LNCaP clone FGC (cell line): ENCODE measurements around the gene ZNF19.
A peak's percentile ranks its signal among the peaks of the same experiment; 100 is the strongest.

Source experiments
- DNase-seq: peaks from one replicate; pipeline ENCODE4 v3.0.0-alpha.2; 2011; ENCODE audit warnings: low read depth
- H3K4me3 ChIP-seq: 2 replicates; pipeline ENCODE4 v1.5.1; 2011; ENCODE audit warnings: mild to moderate bottlenecking, low read depth, low read length, control low read depth
- TF ChIP-seq, protein P1 (sequence below): IDR thresholded peaks from 2 replicates; pipeline ENCODE4 v1.5.1; 2012; ENCODE audit warnings: mild to moderate bottlenecking; ENCODE audit not compliant: control insufficient read depth, insufficient read depth; ENCODE audit errors: extremely low read depth

Gene ZNF19

DNA sequence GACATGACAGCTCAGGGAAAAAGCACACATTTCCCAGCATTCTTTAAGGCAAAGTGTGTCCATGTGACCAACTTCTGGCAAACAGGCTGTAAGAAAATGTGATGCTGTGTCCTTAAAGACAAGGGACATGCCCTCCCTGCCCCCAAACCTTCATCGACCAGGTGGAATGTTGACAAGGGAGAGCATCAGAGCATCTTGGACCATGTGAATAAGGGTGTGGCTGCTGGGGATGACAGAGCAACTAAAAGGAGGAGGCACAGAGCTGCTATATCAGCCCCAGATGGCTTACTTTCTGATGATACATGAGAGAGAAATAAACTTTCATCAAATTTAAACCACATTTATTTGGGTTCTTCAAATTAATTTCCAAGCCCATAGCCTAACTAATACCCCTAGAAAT lies 24.9 kb downstream of the ZNF19 start:
- H3K4me3 ChIP-seq: no peak overlapping the region
- no peak for DNase-seq
- TF ChIP-seq, protein P1, sequence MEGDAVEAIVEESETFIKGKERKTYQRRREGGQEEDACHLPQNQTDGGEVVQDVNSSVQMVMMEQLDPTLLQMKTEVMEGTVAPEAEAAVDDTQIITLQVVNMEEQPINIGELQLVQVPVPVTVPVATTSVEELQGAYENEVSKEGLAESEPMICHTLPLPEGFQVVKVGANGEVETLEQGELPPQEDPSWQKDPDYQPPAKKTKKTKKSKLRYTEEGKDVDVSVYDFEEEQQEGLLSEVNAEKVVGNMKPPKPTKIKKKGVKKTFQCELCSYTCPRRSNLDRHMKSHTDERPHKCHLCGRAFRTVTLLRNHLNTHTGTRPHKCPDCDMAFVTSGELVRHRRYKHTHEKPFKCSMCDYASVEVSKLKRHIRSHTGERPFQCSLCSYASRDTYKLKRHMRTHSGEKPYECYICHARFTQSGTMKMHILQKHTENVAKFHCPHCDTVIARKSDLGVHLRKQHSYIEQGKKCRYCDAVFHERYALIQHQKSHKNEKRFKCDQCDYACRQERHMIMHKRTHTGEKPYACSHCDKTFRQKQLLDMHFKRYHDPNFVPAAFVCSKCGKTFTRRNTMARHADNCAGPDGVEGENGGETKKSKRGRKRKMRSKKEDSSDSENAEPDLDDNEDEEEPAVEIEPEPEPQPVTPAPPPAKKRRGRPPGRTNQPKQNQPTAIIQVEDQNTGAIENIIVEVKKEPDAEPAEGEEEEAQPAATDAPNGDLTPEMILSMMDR: no peak

DNA sequence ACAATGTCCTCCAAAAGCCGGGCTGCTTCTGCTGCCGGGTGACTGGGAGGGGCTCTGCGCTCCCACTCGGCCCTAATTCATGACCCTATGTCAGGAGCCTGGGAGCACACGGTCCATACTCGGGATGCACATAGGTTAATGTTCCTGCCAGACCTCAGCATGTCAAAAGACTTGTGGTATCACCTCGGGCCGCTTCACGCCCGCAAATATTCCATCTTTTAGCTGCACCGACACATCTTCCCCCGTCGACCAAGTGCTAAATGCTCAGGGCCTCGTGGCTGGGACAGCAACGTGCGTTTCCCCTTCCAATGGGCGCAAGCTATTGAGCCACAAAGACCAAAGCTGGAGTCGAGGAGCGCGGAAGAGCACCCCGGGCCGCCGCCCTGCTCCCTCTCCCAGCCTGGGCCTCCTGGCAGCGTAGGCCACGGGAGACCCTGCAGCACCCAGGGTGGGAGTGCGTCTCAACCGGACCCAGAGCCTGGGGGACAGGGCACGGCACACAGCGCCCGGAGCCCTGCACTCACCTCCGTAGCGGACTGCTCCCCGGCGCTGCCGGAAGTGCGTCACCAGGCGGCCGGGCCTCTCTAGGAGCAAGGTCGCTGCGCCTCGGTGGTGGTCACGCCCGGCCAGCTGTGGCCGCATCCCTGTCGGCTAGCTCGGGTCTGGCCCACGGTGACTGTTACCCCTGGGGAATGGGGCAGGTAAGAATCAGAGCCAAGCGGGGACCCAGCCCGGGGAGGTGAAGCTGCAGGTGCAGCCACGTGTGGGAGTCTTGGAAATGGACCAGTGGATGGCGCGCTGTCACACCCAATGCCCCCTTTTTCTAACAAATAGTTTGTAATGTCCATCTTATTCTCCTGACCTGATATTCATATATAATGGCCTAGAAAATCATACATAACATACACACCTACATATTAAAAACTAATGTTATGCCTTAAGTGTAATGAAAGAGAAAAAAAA lies 27.2 kb downstream of the ZNF19 start, which contains the start of gene ZNF23:
ZNF23 (minus strand) TSS at position 562 of the 963 bp plus-strand sequence. CDS start 5,451 bp downstream, outside the sequence.
- TF ChIP-seq, protein P1: no peak
- peak within 1 kb of the TSS; percentile 86 for H3K4me3 ChIP-seq
- no peak for DNase-seq

DNA sequence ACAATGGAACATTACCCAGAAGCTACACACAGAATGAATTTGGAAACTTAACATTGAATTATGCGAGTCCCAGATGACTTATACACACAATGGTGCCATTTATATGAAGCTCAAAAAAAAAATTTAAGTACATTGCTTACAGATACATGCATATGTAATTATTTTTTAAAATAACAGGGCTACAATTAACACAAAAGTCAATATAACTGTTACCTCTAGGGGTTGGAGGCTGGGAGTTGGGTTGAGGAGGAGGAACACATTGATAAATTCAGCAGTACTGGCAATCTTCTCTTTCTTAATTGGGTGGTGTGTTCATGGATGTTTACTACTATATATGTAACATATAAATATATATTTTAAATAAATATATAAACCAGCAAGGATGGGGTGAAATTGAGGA lies 28.2 kb downstream of the ZNF19 start:
- peak overlapping the region; percentile 86 for H3K4me3 ChIP-seq
- TF ChIP-seq, protein P1: no peak
- no peak for DNase-seq

DNA sequence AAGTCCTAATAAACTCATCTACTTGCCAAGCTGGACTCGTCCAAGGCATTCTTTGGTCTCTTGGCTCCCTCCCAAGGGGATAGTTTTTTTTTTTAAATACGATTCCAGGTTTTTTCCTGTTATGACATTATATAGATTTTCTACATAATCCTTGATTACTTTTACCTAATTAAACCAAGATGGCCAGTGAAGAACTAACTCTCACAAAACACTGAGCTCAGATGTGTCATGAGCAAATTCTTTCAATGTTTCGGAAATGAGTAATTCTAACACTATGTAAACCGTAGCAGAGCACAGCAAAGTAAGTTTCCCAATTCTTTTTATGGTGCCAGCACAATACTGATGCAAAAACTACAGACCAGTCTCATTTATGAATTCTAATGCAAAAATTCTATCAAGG lies 28.9 kb downstream of the ZNF19 start:
- no peak overlapping the region for H3K4me3 ChIP-seq

DNA sequence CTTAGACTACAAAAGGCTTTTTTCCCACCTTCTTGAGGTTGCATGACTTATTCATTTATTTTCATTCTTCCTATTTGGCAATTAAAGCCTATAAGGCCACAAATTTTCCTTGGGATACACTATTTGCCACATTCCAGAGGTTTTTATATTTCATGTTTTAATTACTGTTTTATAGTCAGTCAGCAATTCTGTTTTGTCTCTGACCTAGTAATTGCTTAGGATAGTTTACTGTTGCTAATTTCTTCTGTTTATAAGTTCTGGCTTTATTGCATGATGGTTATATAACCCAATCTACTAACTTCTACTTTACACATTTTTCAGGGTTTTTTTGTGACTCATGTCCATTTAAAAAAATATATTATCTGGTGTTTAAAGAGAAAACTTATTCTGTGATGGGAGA lies 29.6 kb downstream of the ZNF19 start:
- TF ChIP-seq, protein P1: no peak
- no peak for DNase-seq
- no peak overlapping the region for H3K4me3 ChIP-seq

More for the DNA sequence above, 28.9 kb downstream of the ZNF19 start:
- no peak for DNase-seq
- TF ChIP-seq, protein P1: no peak

DNA sequence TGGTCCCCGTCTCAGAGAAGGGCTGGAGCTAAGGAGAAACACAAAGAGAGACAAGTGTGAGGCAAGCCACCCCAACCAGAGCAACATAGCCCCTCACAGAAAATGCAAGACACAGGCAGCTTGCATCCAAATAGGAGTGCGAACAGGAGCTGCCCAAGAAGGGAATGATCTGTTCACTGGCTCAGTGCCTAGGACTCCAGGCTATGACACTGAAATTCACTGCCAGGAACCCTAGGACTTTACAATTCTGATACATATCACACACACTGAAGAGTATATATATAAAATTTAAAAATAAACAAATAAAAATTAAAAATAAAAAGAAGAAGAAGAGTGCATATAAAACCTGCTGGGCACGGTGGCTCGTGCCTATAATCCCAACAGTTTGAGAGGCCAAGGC lies 32.3 kb downstream of the ZNF19 start:
- peak; percentile 96 for DNase-seq
- TF ChIP-seq, protein P1: no peak
- H3K4me3 ChIP-seq: no peak overlapping the region
